H1 (cell line): ENCODE data around the gene MMP26. TPM values are rescaled to one million over a fixed set of nuclear protein-coding genes. Genes with fewer than 3 reads are reported as not detected.

Experiments used
- CTCF ChIA-PET: fragments of 300-600 bp; sonication (Branson Sonifier 250); formaldehyde crosslinking; loops from one replicate; lab custom pipeline; 2021; ENCODE audit not compliant: partially characterized antibody; lab: Charles Lee
- POLR2A ChIA-PET: fragments of 300-600 bp; sonication (Branson Sonifier 250); formaldehyde crosslinking; loops from one replicate; lab custom pipeline; 2021; ENCODE audit warnings: inconsistent platforms; ENCODE audit not compliant: partially characterized antibody; lab: Charles Lee
- DNase-seq, 2 experiments: peaks; one replicate each; pipeline versions ENCODE4 v3.0.0 to v3.0.0-alpha.2; 2010 to 2022; ENCODE audit warnings: low spot score in 2 of 2, low read depth in 1 of 2, mixed read lengths in 1 of 2
- FAIRE-seq: peaks from 2 replicates; lab custom pipeline; 2011; peaks lifted over from hg19 to GRCh38; lab: Jason Lieb, UNC
- H2AFZ ChIP-seq: 2 replicates; pipeline ENCODE4 v1.8.1; 2012; ENCODE audit warnings: low read length, inconsistent platforms
- H2AK5ac ChIP-seq: 2 replicates; pipeline ENCODE4 v1.6.1; 2013; ENCODE audit warnings: low read depth, low read length
- H2BK120ac ChIP-seq: replicated peaks from 2 replicates; pipeline ENCODE3; 2013; ENCODE audit warnings: low read depth, low read length, inconsistent platforms
- H2BK12ac ChIP-seq: 2 replicates; pipeline ENCODE4 v1.6.1; 2013; ENCODE audit warnings: low read depth, low read length
- H2BK15ac ChIP-seq: 2 replicates; pipeline ENCODE4 v1.6.1; 2013; ENCODE audit warnings: low read length
- H2BK20ac ChIP-seq: 2 replicates; pipeline ENCODE4 v1.6.1; 2013; ENCODE audit warnings: low read length
- H2BK5ac ChIP-seq: 2 replicates; pipeline ENCODE4 v1.6.1; 2013; ENCODE audit warnings: low read depth, low read length
- H3K14ac ChIP-seq: 2 replicates; pipeline ENCODE4 v1.6.1; 2013; ENCODE audit warnings: inconsistent platforms; ENCODE audit not compliant: insufficient read length
- H3K18ac ChIP-seq: 2 replicates; pipeline ENCODE4 v1.6.1; 2013; ENCODE audit warnings: low read length; ENCODE audit errors: extremely low read depth
- H3K23ac ChIP-seq: 2 replicates; pipeline ENCODE4 v1.6.1; 2013; ENCODE audit warnings: inconsistent platforms; ENCODE audit not compliant: insufficient read length
- H3K23me2 ChIP-seq: 2 replicates; pipeline ENCODE4 v1.6.1; 2013; ENCODE audit warnings: low read depth, low read length
- H3K27ac ChIP-seq: 2 replicates; pipeline ENCODE4 v1.6.1; 2011; ENCODE audit warnings: low read depth, low read length, inconsistent platforms
- H3K27me3 ChIP-seq, 4 experiments: replicated peaks in 1 of 4; 1 replicate in 1 of 4; 2 replicates in 3 of 4; pipeline versions ENCODE4 v1.6.1 to v1.8.1; 2011 to 2013; ENCODE audit warnings: low read length in 3 of 4, mild to moderate bottlenecking in 3 of 4, inconsistent platforms in 2 of 4, mixed read lengths in 2 of 4, moderate library complexity in 1 of 4; ENCODE audit not compliant: control insufficient read depth in 3 of 4, insufficient read depth in 3 of 4; ENCODE audit errors: extremely low read depth in 1 of 4
- H3K36me3 ChIP-seq, 4 experiments: 2 replicates each; pipeline versions ENCODE4 v1.6.1 to v1.8.1; 2011 to 2013; ENCODE audit warnings: mild to moderate bottlenecking in 4 of 4, low read length in 3 of 4, moderate library complexity in 2 of 4, control low read depth in 1 of 4, inconsistent platforms in 1 of 4; ENCODE audit not compliant: insufficient read depth in 4 of 4, control insufficient read depth in 2 of 4
- H3K4ac ChIP-seq: replicated peaks from 2 replicates; pipeline ENCODE3; 2013; ENCODE audit warnings: low read length, low read depth, mixed read lengths, inconsistent platforms; ENCODE audit not compliant: insufficient read length
- H3K4me1 ChIP-seq, 4 experiments: replicated peaks in 1 of 4; 1 replicate in 1 of 4; 2 replicates in 3 of 4; pipeline versions ENCODE4 v1.6.1 to v1.8.1; 2011 to 2013; ENCODE audit warnings: low read length in 3 of 4, inconsistent platforms in 2 of 4, mixed read lengths in 1 of 4; ENCODE audit not compliant: insufficient read depth in 4 of 4, control insufficient read depth in 3 of 4
- H3K4me2 ChIP-seq, 2 experiments: 2 replicates each; pipeline versions ENCODE4 v1.6.1 to v1.8.1; 2011 to 2013; ENCODE audit warnings: low read depth in 2 of 2, low read length in 2 of 2, control low read depth in 1 of 2, inconsistent platforms in 1 of 2, mild to moderate bottlenecking in 1 of 2; ENCODE audit not compliant: insufficient read depth in 1 of 2
- H3K4me3 ChIP-seq, 4 experiments: fragments of 200-600, 300-600 bp in 1 of 4; sonication (generic), shearing (Covaris generic), sonication (Bioruptor Twin) in 1 of 4; 2 replicates each; pipeline versions ENCODE4 v1.5.1 to v1.8.1; 2011 to 2016; ENCODE audit warnings: low read length in 4 of 4, low read depth in 3 of 4, control low read depth in 2 of 4, inconsistent platforms in 2 of 4, mild to moderate bottlenecking in 2 of 4, mixed read lengths in 1 of 4, moderate library complexity in 1 of 4; ENCODE audit not compliant: insufficient read depth in 2 of 4; ENCODE audit errors: extremely low read depth in 1 of 4
- H3K56ac ChIP-seq: replicated peaks from 2 replicates; pipeline ENCODE3; 2013; ENCODE audit warnings: low read depth, mild to moderate bottlenecking, mixed read lengths, low read length, inconsistent platforms; ENCODE audit not compliant: insufficient read length
- H3K79me1 ChIP-seq: 2 replicates; pipeline ENCODE4 v1.6.1; 2013; ENCODE audit warnings: low read depth, low read length, control low read depth
- H3K79me2 ChIP-seq, 2 experiments: 2 replicates each; pipeline versions ENCODE4 v1.6.1 to v1.8.1; 2012 to 2013; ENCODE audit warnings: low read length in 2 of 2, mild to moderate bottlenecking in 2 of 2, inconsistent platforms in 1 of 2; ENCODE audit not compliant: insufficient read depth in 2 of 2, control insufficient read depth in 1 of 2
- H3K9ac ChIP-seq, 4 experiments: replicated peaks in 1 of 4; 1 replicate in 1 of 4; 2 replicates in 3 of 4; pipeline versions ENCODE4 v1.6.1 to v1.8.1; 2011 to 2013; ENCODE audit warnings: low read depth in 3 of 4, low read length in 3 of 4, control low read depth in 2 of 4, mild to moderate bottlenecking in 2 of 4, moderate library complexity in 2 of 4, inconsistent platforms in 1 of 4; ENCODE audit errors: extremely low read depth in 1 of 4
- H3K9me3 ChIP-seq, 2 experiments: 2 replicates each; pipeline versions ENCODE4 v1.6.1 to v1.8.1; 2012 to 2013; ENCODE audit warnings: mild to moderate bottlenecking in 2 of 2, moderate library complexity in 2 of 2, control low read depth in 1 of 2, inconsistent platforms in 1 of 2, low read depth in 1 of 2, low read length in 1 of 2, mixed read lengths in 1 of 2; ENCODE audit not compliant: insufficient read depth in 2 of 2
- H4K20me1 ChIP-seq, 2 experiments: replicated peaks in 1 of 2; 2 replicates each; pipeline versions ENCODE3 to v1.8.1; 2011 to 2013; ENCODE audit warnings: inconsistent platforms in 2 of 2, low read length in 2 of 2, mild to moderate bottlenecking in 1 of 2; ENCODE audit not compliant: insufficient read depth in 2 of 2, control insufficient read depth in 1 of 2
- H4K5ac ChIP-seq: 2 replicates; pipeline ENCODE4 v1.6.1; 2013; ENCODE audit warnings: low read length, low read depth, mixed read lengths, inconsistent platforms; ENCODE audit not compliant: insufficient read length
- H4K8ac ChIP-seq: 2 replicates; pipeline ENCODE4 v1.8.0; 2013; ENCODE audit warnings: mild to moderate bottlenecking, moderate library complexity, low read length, inconsistent platforms; ENCODE audit not compliant: insufficient read depth; ENCODE audit errors: extremely low read depth
- H4K91ac ChIP-seq: replicated peaks from 2 replicates; pipeline ENCODE3; 2013; ENCODE audit warnings: low read length, mixed read lengths, inconsistent platforms; ENCODE audit not compliant: insufficient read length
- ATF3 ChIP-seq: IDR thresholded peaks from 2 replicates; pipeline ENCODE4 v1.6.1; 2011; ENCODE audit warnings: low read depth, mild to moderate bottlenecking, low read length; ENCODE audit not compliant: insufficient read depth
- BACH1 ChIP-seq: IDR thresholded peaks from 2 replicates; pipeline ENCODE4 v1.6.1; 2012; ENCODE audit warnings: low read length, improper control_type of control experiment
- CHD2 ChIP-seq: IDR thresholded peaks from 2 replicates; pipeline ENCODE4 v1.6.1; 2012; ENCODE audit warnings: low read length, improper control_type of control experiment
- E2F6 ChIP-seq: IDR thresholded peaks from 2 replicates; pipeline ENCODE4 v1.6.1; 2012; ENCODE audit warnings: inconsistent platforms
- MAFK ChIP-seq: IDR thresholded peaks from 2 replicates; pipeline ENCODE4 v1.6.1; 2012; ENCODE audit warnings: low read depth, mild to moderate bottlenecking, improper control_type of control experiment, low read length
- WGBS, 2 experiments: shearing (Covaris generic) in 1 of 2; methylation state at CpG; one replicate each; pipeline versions ENCODE4 v1.1.6 to v1.1.7; 2013 to 2015; ENCODE audit warnings: low lambda C conversion rate in 2 of 2, mixed read lengths in 2 of 2, inconsistent platforms in 1 of 2, low coverage in 1 of 2, missing lambda C conversion rate in 1 of 2; ENCODE audit not compliant: insufficient replicate concordance in 2 of 2, insufficient coverage in 1 of 2, insufficient read length in 1 of 2; ENCODE audit errors: extremely low coverage in 1 of 2, missing lambda C conversion rate in 1 of 2; 5-methylcytosine and 5-hydroxymethylcytosine counted together
- polyA plus RNA-seq, 7 experiments: library from polyadenylated mRNA; depleted of rRNA in 3 of 7; stranded (reverse) in 5 of 7; unstranded in 2 of 7; fragments of >200 nt in 5 of 7; fragments of 200-250 nt in 2 of 7; gene quantifications; 1 replicate in 5 of 7; 2 replicates in 1 of 7; 4 replicates in 1 of 7; pipeline versions ENCODE4 v1.2.1 to v1.2.3, GENCODE V29; 2011 to 2013; ENCODE audit warnings: missing spikeins in 2 of 7, mixed read lengths in 2 of 7
- total RNA-seq: library from RNA; stranded (reverse); fragmentation: NEBNext Ultra II Directional; extraction: Animal tissue kit (Norgen Biotek cat#: 25700); gene quantifications from 2 replicates; pipeline ENCODE4 v1.2.1, GENCODE V29; 2021

Gene MMP26
- total and polyA plus RNA-seq, 2 of the 8 experiments (the other 6 are each of a cell fraction or from before 2014, with no cell fraction given), result 0.06 TPM; not detected in 1

- WGBS, 2 experiments, result 89% methylated on average over 2 of the region's 2 CpGs; no CpG with 5 or more reads in 1 of the 2 experiments
- no peak overlapping the region for H3K4ac ChIP-seq
- H3K18ac ChIP-seq, result no peak overlapping the region
- H3K4me1 ChIP-seq, result no peaks in the 10 kb centered on the region
- ChIA-PET CTCF (interaction anchor here (2.3 kb wide), 1 partner anchor 41 kb away, joined by 5 read pairs; the partner anchor contains the start of gene OR51D1), POLR2A (no interaction called here)
- no peak overlapping the region for H3K27ac ChIP-seq
- H2AFZ ChIP-seq, result no peak overlapping the region
- H3K4me3 ChIP-seq, result no peak overlapping the region
- no peak overlapping the region for H4K8ac ChIP-seq
- no peak overlapping the region for H2BK120ac ChIP-seq
- FAIRE-seq (no peak), DNase-seq (no peak)
- H3K27me3 ChIP-seq, result no peaks in the 10 kb centered on the region
- no peak overlapping the region for H2BK15ac ChIP-seq
- H2AK5ac ChIP-seq, result no peak overlapping the region
- no peak overlapping the region for H3K14ac ChIP-seq
- H3K79me1 ChIP-seq, result no peaks in the 10 kb centered on the region
- no peaks in the 10 kb centered on the region for H3K36me3 ChIP-seq
- H4K20me1 ChIP-seq, result no peaks in the 10 kb centered on the region
- H3K9ac ChIP-seq, result no peak overlapping the region
- H2BK5ac ChIP-seq, result no peak overlapping the region
- H3K23ac ChIP-seq, result no peak overlapping the region
- no peaks in the 10 kb centered on the region for H3K23me2 ChIP-seq
- H4K91ac ChIP-seq, result no peak overlapping the region
- H3K4me2 ChIP-seq, result no peak overlapping the region
- no peak overlapping the region for H3K56ac ChIP-seq
- H3K9me3 ChIP-seq, result no peaks in the 10 kb centered on the region
- no peak overlapping the region for H4K5ac ChIP-seq
- no peak overlapping the region for H2BK12ac ChIP-seq
- no peak overlapping the region for H2BK20ac ChIP-seq
- H3K79me2 ChIP-seq, result no peaks in the 10 kb centered on the region
- TF ChIP-seq MAFK (no peak), CHD2 (no peak), BACH1 (no peak), ATF3 (no peak), E2F6 (no peak)
Observed at GRCh38 chr11:4677948-4678347, 26.6 kb upstream of the MMP26 start.
